ENCODE results near the gene MYL12B.
"Not testable (repeated sequence)": the region's sequence is repeated elsewhere in the genome, so short reads cannot be mapped to it uniquely, and the experiment has no call there.

DNA sequence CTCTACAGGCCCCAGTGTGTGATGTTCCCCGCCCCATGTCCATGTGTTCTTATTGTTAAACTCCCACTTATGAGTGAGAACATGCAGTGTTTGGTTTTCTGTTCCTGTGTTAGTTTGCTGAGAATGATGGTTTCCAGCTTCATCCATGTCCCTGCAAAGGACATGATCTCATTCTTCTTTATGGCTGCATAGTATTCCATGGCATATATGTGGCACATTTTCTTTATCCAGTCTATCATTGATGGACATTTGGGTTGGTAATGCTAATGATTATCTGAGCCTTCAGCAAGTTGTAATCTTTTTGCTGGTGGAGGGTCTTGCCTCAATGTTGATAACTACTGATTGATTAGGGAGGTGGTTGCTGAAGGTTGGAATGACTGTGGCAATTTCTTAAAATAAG is 53.4 kb downstream of the MYL12B start:
- not testable (repeated sequence) for TF ChIP-seq TAF1 (IDR thresholded peaks at IDR 0.05; ENCODE audit: borderline replicate concordance, low read depth, low read length); POLR2AphosphoS5 (IDR thresholded peaks at IDR 0.05; ENCODE audit: low read depth, low read length); POLR2A (IDR thresholded peaks at IDR 0.05; ENCODE audit: low read depth, low read length)

Data from GM12892 (cell line).